ENCODE measurements around the gene TRAF3IP1.
"Not testable (repeated sequence)": the region's sequence is repeated elsewhere in the genome, so short reads cannot be mapped to it uniquely, and the experiment has no call there.

TRAF3IP1 gene

DNA sequence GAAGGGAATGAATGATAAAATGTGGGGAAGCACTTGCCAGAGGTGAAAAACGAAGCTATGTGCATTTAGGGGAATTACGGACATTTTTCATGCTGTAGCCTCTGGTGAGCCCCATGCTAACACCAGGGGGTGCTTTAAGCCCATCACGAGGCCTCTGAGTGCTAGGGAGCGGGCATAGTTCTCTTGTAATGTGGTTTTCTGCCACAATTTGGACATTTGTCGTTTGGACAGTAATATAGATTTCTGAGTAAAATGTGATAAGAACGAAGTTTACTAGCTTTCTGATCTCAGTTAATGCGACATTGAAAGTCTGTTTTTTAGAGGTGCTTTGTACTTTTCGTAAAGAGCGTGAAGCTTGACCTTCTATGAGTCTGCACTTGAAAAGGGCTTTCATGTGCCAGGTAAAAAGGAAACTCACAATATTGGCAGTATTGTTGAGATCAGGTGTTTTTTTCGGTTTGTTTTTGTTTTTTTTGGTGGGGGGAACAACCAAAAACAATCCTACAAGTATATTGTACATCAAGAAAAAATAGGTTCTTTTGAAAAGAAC, 50.6 kb downstream of the TRAF3IP1 start:
- no peaks in the 10 kb centered on the region for H3K9me3 ChIP-seq (ENCODE audit: control insufficient read depth, low read length)
- H3K4me3 ChIP-seq (ENCODE audit: low read length): no peak overlapping the region
- H3K9ac ChIP-seq (ENCODE audit: low read length): peak overlapping the region; percentile 34
- peak; percentile 88 for DNase-seq (ENCODE audit: low read depth)
- no peaks in the 10 kb centered on the region for H3K36me3 ChIP-seq (ENCODE audit: control insufficient read depth, insufficient read depth, low read length, severe bottlenecking)
- H3K27me3 ChIP-seq (replicated peaks; ENCODE audit: control insufficient read depth, insufficient read depth, low read length): no peaks in the 10 kb centered on the region
- H3K4me1 ChIP-seq (ENCODE audit: control insufficient read depth, insufficient read depth, low read length): peaks cover 18% of the 10 kb centered on the region

DNA sequence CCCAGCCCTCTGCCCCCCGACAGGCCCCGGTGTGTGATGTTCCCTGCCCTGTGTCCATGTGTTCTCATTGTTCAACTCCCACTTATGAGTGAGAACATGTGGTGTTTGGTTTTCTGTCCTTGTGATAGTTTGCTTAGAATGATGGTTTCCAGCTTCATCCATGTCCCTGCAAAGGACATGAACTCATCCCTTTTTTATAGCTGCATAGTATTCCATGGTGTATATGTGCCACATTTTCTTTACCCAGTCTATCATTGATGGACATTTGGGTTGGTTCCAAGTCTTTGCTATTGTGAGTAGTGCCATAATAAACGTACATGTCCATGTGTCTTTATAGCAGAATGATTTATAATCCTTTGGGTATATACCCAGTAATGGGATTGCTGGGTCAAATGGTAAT, 52.0 kb downstream of the TRAF3IP1 start:
- H3K4me3 ChIP-seq (ENCODE audit: low read length); H3K27me3 ChIP-seq (replicated peaks; ENCODE audit: control insufficient read depth, insufficient read depth, low read length); H3K36me3 ChIP-seq (ENCODE audit: control insufficient read depth, insufficient read depth, low read length, severe bottlenecking); H3K9ac ChIP-seq (ENCODE audit: low read length); DNase-seq (ENCODE audit: low read depth); H3K9me3 ChIP-seq (ENCODE audit: control insufficient read depth, low read length): not testable (repeated sequence)
- H3K4me1 ChIP-seq (ENCODE audit: control insufficient read depth, insufficient read depth, low read length): peaks cover 18% of the 10 kb centered on the region

DNA sequence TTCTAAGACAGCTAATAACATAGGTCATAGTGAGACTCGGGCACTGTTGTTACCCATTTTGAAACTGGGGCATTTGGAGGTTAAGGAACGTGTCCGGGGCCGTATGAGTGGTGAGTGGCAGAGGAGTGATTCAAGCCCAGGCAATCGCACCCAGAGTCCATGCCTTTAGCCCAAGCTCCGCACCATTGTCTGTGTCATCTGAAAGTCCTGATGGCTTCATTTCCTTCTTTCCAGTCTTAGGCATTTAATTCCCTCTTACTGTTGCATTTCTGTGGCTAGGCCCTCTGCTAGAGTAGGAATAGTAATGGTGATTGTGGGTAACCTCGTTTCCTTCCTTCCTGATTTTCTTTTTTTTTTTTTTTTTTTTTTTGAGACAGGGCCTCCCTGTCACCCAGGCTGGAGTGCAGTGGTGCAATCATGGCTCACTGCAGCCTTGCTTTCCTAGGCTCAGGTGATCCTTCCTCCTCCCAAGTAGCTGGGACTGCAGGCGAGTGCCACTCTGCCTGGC, 56.6 kb downstream of the TRAF3IP1 start:
- no peaks in the 10 kb centered on the region for H3K27me3 ChIP-seq (replicated peaks; ENCODE audit: control insufficient read depth, insufficient read depth, low read length)
- no peak overlapping the region for H3K9ac ChIP-seq (ENCODE audit: low read length)
- no peaks in the 10 kb centered on the region for H3K36me3 ChIP-seq (ENCODE audit: control insufficient read depth, insufficient read depth, low read length, severe bottlenecking)
- H3K4me3 ChIP-seq (ENCODE audit: low read length): no peak overlapping the region
- no peaks in the 10 kb centered on the region for H3K9me3 ChIP-seq (ENCODE audit: control insufficient read depth, low read length)
- H3K4me1 ChIP-seq (ENCODE audit: control insufficient read depth, insufficient read depth, low read length): peaks cover 9% of the 10 kb centered on the region
- no peak for DNase-seq (ENCODE audit: low read depth)

DNA sequence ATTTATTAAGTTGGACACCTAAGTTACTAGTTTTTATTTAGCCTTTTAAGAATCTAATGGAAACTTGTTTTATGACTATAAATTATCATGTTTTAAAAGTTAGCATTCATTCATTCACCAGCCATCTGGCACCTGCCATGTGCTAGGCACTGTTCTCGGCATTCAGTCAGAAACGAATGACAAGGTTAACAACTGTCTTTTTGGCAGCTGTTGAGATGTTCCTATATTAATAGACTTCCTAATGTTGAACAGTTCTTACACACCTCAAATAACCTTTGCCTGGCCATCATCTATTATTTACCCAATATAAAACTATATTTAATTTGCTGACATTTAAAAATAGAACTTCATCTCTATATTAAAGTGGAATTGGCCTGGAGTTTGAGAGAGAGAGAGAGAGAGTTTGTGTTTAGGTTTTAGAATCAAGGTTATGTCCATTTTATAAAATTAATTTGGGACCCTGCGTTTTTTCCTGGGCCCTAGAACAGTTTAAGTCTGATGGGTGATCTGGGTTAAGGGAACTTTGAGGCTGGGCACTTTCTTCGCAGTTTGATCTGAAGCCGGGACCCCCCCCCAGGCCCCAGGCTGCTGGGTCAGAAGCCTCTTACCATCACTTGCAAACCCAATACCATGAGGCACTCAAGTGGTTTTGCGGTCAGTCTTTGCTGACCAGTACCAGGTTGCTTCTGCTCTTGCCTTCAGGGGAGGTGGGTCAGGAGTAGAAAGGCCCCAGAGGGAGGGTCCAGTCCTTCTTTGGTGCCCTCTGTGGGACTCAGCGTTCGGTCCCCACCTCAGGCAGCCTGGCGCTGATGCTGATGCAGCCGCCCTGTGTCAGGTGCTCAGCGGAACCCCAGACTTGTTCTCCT, 58.1 kb downstream of the TRAF3IP1 start:
- Histone ChIP-seq H3K4me1 (ENCODE audit: control insufficient read depth, insufficient read depth, low read length) (peaks cover 21% of the 10 kb centered on the region), H3K9me3 (ENCODE audit: control insufficient read depth, low read length) (no peaks in the 10 kb centered on the region), H3K4me3 (ENCODE audit: low read length) (no peak overlapping the region), H3K9ac (ENCODE audit: low read length) (no peak overlapping the region), H3K36me3 (ENCODE audit: control insufficient read depth, insufficient read depth, low read length, severe bottlenecking) (no peaks in the 10 kb centered on the region), H3K27me3 (replicated peaks; ENCODE audit: control insufficient read depth, insufficient read depth, low read length) (no peaks in the 10 kb centered on the region)
- no peak for DNase-seq (ENCODE audit: low read depth)

DNA sequence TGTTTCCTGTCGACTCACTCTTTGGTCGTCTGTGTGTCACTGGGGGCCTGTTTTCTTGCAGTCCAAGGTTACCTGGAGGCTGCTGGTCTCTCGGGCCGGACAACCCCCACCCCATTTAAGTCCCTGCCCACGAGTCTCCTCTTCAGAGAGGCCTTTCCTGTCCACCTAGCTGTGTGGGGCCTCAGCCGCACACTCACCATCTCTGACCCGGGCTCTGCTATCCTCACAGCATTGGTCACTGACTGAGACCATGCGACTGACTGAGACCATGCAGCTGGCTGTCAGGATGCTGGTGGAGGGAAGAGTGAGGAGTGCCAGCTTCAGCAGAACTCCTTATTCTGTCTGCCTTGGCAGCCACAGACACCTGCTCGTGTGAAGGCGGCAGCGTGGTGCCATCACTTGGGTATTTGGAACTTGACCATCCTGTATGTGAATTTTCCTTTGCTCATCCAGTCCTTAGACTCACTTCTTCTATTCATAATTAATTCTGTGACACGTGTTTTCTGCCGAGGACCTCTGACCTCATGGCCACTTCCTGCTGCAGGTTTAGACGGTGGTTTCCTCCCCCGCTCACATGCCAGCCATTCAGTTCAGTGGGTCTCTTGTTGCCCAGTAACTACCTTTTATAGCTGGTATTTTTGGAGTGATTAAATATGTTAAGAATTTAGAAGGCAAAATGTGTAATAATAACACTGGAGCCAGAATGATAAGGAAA, 58.9 kb downstream of the TRAF3IP1 start:
- H3K4me3 ChIP-seq (ENCODE audit: low read length): no peak overlapping the region
- H3K9ac ChIP-seq (ENCODE audit: low read length): no peak overlapping the region
- peaks cover 21% of the 10 kb centered on the region for H3K4me1 ChIP-seq (ENCODE audit: control insufficient read depth, insufficient read depth, low read length)
- peak; percentile 5 for DNase-seq (ENCODE audit: low read depth)
- H3K27me3 ChIP-seq (replicated peaks; ENCODE audit: control insufficient read depth, insufficient read depth, low read length): no peaks in the 10 kb centered on the region
- H3K36me3 ChIP-seq (ENCODE audit: control insufficient read depth, insufficient read depth, low read length, severe bottlenecking): no peaks in the 10 kb centered on the region
- no peaks in the 10 kb centered on the region for H3K9me3 ChIP-seq (ENCODE audit: control insufficient read depth, low read length)

DNA sequence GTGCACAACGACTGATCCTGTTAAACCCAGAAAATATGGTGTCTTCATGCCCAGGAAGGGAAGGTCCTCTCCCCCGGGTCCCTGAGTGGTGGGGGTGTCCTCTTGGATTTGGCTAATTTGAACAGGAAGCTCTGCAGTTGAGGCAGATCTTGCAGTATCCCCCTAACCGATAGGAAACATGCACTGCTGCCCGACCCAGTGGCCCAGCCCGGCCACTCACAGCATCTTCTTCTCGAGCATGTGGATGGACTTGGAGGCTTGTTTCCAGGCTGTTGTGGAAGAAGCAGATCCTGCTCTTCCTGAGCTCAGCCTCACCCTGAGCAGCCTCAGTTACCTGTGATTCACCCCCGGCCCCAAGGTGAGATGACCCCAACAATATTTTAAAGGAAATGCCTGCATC, 60.0 kb downstream of the TRAF3IP1 start:
- H3K4me1 ChIP-seq (ENCODE audit: control insufficient read depth, insufficient read depth, low read length): peaks cover 21% of the 10 kb centered on the region
- DNase-seq (ENCODE audit: low read depth): no peak

DNA sequence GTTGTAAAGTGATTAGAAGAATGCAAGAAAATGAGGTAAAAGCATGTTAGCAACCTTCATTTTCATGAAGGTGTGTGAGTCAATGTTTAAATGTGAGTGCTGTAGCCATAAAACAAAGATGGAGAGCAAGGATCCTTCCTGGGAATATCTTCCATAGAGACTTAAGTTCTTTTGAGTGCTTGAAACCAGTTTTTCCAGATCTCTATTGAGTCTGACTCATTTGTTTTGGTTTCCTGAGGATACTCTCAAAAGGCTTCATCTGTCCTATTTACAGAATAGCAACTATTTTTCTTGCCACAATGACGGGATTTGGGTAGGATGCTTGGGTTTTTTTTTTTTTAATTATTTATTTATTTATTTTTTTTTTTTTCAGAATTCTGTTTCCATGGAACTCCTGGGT, 60.5 kb downstream of the TRAF3IP1 start:
- H3K36me3 ChIP-seq (ENCODE audit: control insufficient read depth, insufficient read depth, low read length, severe bottlenecking): no peaks in the 10 kb centered on the region
- H3K9me3 ChIP-seq (ENCODE audit: control insufficient read depth, low read length): no peaks in the 10 kb centered on the region
- peaks cover 21% of the 10 kb centered on the region for H3K4me1 ChIP-seq (ENCODE audit: control insufficient read depth, insufficient read depth, low read length)
- H3K4me3 ChIP-seq (ENCODE audit: low read length): no peak overlapping the region
- peak; percentile 36 for DNase-seq (ENCODE audit: low read depth)
- H3K27me3 ChIP-seq (replicated peaks; ENCODE audit: control insufficient read depth, insufficient read depth, low read length): no peaks in the 10 kb centered on the region
- no peak overlapping the region for H3K9ac ChIP-seq (ENCODE audit: low read length)

More for the DNA sequence above, 60.0 kb downstream of the TRAF3IP1 start:
- Histone ChIP-seq H3K4me3 (ENCODE audit: low read length) (no peak overlapping the region), H3K9me3 (ENCODE audit: control insufficient read depth, low read length) (no peaks in the 10 kb centered on the region), H3K9ac (ENCODE audit: low read length) (no peak overlapping the region), H3K27me3 (replicated peaks; ENCODE audit: control insufficient read depth, insufficient read depth, low read length) (no peaks in the 10 kb centered on the region), H3K36me3 (ENCODE audit: control insufficient read depth, insufficient read depth, low read length, severe bottlenecking) (no peaks in the 10 kb centered on the region)

DNA sequence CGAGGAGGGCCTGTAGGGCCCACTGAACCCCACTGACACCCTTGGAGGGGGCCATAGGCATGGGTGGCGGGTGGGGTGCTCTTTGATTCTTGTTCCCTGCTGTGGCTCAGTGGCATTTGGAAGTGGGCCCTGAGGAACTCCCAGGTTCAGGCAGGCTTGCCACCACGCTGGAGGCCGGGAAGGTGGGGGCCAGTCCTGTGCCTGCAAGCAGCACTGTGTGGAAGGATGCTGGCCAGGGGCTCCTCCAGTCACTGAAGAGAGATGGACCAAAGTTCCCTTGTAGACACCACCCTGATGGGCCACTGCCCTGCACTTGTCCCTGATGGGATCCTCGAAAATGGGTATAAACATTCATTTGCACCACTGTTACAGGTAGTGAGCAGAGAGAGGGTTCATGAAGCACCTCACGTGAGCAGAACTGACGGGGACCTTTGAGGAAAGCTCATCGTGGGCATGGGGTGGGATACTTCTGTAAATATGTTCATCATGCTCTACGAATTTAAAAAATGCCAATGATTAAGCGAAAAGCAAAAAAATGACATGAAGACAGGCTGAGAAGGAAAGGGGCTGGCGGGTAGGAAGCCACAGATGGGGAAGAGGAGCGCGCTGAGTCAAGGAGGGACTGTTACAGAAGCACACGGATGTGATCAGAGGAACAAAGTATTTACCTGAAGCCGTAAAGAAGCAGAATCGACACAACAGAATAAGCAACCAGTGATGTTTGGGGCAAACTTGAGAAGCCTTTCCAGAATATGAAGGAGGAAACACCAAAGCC, 61.2 kb downstream of the TRAF3IP1 start:
- no peak for DNase-seq (ENCODE audit: low read depth)
- Histone ChIP-seq H3K4me3 (ENCODE audit: low read length) (no peak overlapping the region), H3K27me3 (replicated peaks; ENCODE audit: control insufficient read depth, insufficient read depth, low read length) (no peaks in the 10 kb centered on the region), H3K9ac (ENCODE audit: low read length) (no peak overlapping the region), H3K4me1 (ENCODE audit: control insufficient read depth, insufficient read depth, low read length) (peaks cover 21% of the 10 kb centered on the region), H3K36me3 (ENCODE audit: control insufficient read depth, insufficient read depth, low read length, severe bottlenecking) (no peaks in the 10 kb centered on the region), H3K9me3 (ENCODE audit: control insufficient read depth, low read length) (no peaks in the 10 kb centered on the region)

DNA sequence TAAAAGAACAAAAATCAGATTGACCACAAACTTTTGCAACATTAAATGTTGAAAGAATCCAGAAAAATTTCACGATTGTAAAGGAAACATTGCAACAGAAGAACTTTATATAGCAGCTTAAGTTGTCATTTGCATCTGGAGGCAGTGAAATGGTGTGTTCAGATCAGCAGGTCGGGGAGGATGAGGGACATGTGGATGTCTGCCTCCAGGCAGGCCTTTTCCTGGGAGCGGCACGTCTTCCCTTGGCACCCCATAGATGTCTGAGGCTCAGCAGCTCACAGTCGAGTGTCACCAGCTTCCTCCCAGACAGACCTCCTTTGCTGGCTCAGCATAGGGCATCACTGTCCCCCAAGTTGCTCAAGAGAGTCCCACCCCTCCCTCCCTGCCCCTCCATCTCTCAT, 62.1 kb downstream of the TRAF3IP1 start:
- Histone ChIP-seq H3K9me3 (ENCODE audit: control insufficient read depth, low read length) (no peaks in the 10 kb centered on the region), H3K4me1 (ENCODE audit: control insufficient read depth, insufficient read depth, low read length) (peaks cover 27% of the 10 kb centered on the region), H3K27me3 (replicated peaks; ENCODE audit: control insufficient read depth, insufficient read depth, low read length) (no peaks in the 10 kb centered on the region), H3K9ac (ENCODE audit: low read length) (peak overlapping the region; percentile 29), H3K4me3 (ENCODE audit: low read length) (no peak overlapping the region), H3K36me3 (ENCODE audit: control insufficient read depth, insufficient read depth, low read length, severe bottlenecking) (no peaks in the 10 kb centered on the region)
- peak; percentile 56 for DNase-seq (ENCODE audit: low read depth)

DNA sequence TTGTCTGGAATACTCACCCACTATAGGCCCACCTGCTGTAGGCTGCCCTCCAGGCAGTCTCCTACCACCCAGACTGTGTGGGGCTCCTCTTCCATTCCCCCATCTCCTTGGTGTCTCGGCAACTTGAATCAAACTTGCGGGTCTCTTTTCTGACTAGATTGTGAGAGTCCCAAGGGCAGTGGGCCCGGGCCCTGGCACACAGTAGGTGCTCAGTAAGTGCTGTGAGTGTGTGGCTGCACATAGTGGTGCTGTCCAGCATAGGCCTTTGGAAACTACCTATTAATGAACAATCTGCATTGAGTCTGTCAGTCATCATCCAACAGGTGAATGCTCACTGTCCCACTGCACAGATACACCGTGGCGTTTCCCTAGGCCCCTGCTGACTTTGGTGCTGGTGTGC, 62.8 kb downstream of the TRAF3IP1 start:
- H3K4me3 ChIP-seq (ENCODE audit: low read length): no peak overlapping the region
- no peaks in the 10 kb centered on the region for H3K36me3 ChIP-seq (ENCODE audit: control insufficient read depth, insufficient read depth, low read length, severe bottlenecking)
- H3K9ac ChIP-seq (ENCODE audit: low read length): peak overlapping the region; percentile 29
- DNase-seq (ENCODE audit: low read depth): no peak
- H3K4me1 ChIP-seq (ENCODE audit: control insufficient read depth, insufficient read depth, low read length): peaks cover 28% of the 10 kb centered on the region
- H3K9me3 ChIP-seq (ENCODE audit: control insufficient read depth, low read length): no peaks in the 10 kb centered on the region
- no peaks in the 10 kb centered on the region for H3K27me3 ChIP-seq (replicated peaks; ENCODE audit: control insufficient read depth, insufficient read depth, low read length)
